Measurements from ENCODE around the gene LBR. TPM values are rescaled to one million over a fixed set of nuclear protein-coding genes. Genes with fewer than 3 reads are reported as not detected.

The LBR gene
- total and polyA plus RNA-seq, 2 experiments from 2014 or later = 22.0 to 27.0 TPM

DNA sequence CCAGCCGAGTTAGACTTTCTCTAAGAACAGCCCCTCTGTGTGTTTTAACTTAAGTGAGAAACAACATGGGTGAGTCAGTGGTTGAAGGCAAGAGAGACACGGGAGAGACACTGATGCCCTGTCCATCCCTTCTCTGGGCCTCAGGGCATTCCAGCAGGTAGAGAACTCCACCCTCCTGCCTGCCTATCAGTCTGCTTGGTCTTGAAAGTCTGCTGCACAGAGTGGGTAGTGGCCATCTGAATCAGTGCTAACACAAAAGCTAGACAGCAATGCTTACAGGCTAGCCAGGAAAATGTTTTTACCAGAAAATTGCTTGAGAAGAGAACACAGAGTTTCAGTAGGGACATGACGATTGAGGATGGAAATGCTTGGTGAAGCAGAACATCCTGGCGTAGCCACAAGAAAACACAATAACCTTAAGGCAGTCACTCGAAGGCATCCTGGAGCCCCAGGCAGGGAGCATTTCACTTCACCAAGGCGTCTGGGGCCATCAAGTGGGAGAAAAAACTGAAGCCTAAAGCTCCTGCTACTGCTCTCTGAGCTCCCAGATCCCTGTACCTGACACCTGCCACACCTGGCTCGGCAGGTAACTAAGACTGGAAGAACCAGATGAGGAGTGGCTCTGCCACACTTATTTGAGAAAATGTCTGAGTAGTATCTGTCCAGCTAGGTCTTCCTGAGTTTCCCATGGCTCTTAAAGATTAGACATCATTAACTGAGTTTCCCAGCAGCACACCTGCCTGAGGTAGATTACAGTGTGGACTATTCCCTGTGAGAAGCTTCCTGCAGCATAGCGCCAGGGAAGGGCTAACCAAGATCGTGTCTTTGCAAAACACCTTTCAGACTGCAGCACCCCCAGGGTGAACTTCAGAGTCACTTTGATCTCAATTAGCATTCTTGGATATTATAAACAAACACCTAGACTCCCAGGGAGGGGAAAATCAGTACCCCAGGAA lies 18.1 kb upstream of the LBR start:
- Histone ChIP-seq H3K4me1 (ENCODE audit: low read depth) (peaks cover 10% of the 10 kb centered on the region), H3K27ac (no peak overlapping the region), H3K4me3 (no peak overlapping the region), H3K9me3 (ENCODE audit: low read depth) (no peaks in the 10 kb centered on the region), H3K27me3 (no peaks in the 10 kb centered on the region), H3K36me3 (no peaks in the 10 kb centered on the region)
- TF ChIP-seq, protein P1, sequence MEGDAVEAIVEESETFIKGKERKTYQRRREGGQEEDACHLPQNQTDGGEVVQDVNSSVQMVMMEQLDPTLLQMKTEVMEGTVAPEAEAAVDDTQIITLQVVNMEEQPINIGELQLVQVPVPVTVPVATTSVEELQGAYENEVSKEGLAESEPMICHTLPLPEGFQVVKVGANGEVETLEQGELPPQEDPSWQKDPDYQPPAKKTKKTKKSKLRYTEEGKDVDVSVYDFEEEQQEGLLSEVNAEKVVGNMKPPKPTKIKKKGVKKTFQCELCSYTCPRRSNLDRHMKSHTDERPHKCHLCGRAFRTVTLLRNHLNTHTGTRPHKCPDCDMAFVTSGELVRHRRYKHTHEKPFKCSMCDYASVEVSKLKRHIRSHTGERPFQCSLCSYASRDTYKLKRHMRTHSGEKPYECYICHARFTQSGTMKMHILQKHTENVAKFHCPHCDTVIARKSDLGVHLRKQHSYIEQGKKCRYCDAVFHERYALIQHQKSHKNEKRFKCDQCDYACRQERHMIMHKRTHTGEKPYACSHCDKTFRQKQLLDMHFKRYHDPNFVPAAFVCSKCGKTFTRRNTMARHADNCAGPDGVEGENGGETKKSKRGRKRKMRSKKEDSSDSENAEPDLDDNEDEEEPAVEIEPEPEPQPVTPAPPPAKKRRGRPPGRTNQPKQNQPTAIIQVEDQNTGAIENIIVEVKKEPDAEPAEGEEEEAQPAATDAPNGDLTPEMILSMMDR (IDR thresholded peaks at IDR 0.05; ENCODE audit: low read depth, low read length) = no peak
- DNase-seq (ENCODE audit: low read depth in 1 of 2, low spot score in 1 of 2) = peak in 1 of 2 donors; percentile 38

DNA sequence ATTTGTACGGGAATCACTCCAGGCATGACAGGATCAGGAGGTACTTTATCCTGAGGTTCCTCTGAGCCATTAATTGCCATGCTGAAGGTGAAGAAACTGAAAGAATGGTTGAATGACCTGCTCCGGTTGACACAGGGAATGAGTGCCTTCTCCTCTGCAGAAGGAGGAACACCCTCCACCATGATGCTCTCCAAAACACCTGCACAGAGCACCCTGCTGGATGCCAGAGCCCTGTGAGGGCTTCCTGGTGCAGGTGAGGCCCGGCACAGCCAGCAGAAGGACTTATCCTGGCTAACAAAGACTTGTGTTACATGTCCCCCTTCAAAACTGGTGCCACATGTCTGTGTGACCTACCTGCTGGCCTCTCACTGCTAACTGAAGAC lies 14.3 kb upstream of the LBR start:
- Histone ChIP-seq H3K27me3 (no peaks in the 10 kb centered on the region), H3K9me3 (ENCODE audit: low read depth) (no peaks in the 10 kb centered on the region), H3K4me1 (ENCODE audit: low read depth) (peaks cover 6% of the 10 kb centered on the region), H3K27ac (no peak overlapping the region), H3K36me3 (no peaks in the 10 kb centered on the region), H3K4me3 (no peak overlapping the region)
- TF ChIP-seq, protein P1 (IDR thresholded peaks at IDR 0.05; ENCODE audit: low read depth, low read length) = no peak
- DNase-seq (ENCODE audit: low read depth in 1 of 2, low spot score in 1 of 2) = no peak

DNA sequence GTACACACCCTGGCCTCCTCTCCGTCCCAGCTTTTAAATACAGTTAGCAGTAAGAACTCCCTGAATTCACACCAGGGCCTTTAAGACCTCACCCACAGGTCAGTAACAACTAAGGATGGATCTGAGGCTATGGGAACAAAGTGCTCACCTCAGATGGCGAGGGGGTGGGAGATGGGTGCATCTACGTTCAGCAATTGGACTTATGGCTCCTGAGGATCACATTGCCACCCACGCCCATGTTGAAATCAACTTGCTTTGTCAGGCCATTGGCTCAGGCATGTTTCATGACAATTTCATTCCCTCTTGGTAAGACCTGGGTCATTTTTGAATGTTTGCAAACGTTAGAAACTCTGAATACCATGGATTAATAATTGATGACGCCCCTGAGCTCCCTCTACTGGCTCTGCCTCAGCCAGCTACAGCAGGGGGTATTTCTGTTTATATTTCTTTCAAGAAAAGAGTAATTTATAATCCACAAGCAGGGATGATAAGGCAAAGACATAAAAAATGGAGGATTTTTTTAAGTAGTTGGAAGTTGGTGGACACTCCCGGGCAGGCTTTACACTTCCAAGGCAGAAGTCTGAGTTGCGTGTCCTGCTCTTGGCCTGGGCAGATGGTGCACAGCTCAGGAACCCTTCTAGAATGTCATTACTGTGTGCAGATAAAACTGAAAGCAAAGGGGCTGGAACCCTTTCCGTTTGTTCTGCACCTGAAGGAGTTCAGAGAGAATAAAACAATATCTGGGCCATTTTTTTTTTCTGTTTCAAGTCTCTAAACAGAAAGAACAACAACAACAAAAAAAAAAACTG lies 13.7 kb upstream of the LBR start:
- no peaks in the 10 kb centered on the region for H3K4me1 ChIP-seq (ENCODE audit: low read depth)
- DNase-seq (ENCODE audit: low read depth in 1 of 2, low spot score in 1 of 2) = no peak
- no peaks in the 10 kb centered on the region for H3K36me3 ChIP-seq
- no peaks in the 10 kb centered on the region for H3K9me3 ChIP-seq (ENCODE audit: low read depth)
- TF ChIP-seq, protein P1 (IDR thresholded peaks at IDR 0.05; ENCODE audit: low read depth, low read length) = peak; percentile 30
- H3K27me3 ChIP-seq = no peaks in the 10 kb centered on the region
- H3K27ac ChIP-seq = no peak overlapping the region
- no peak overlapping the region for H3K4me3 ChIP-seq

DNA sequence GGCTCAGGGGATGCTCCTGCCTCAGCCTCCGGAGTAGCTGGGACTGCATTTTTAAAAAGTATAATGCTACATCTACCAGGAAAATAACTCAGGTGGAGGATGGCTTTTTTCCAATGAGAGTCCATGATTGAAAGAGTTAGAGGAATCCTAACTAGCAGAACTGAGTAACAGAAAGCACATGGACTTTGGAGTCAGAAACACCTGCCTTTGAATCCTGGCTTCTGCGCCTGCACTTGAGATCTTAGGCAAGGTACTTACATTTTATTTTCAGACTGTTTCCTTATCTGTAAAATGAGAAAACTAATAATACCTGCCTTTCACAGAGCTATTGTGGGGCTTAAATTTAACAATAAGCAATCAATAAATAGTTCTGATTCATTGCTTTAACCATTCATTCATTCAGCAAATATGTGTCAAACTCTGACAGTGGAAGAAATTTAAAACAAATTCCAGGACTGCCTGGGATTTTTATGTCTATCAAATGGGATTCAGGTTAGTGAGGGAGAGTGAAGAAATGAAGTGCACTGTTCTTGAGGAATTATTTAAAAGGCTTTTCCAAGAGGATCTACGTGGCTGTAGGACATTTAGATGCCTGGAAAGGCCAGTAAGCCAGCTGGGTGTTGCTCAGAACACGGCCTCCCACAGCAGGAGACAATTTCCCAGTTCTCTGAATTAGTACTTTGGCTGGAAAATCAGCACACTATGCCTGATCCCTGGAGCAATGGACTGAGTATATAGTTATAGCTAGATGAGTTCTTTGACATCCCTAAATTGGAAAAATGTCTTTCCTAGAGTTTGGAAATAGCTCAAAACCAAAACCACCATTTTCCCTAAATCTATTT lies 12.8 kb upstream of the LBR start:
- Histone ChIP-seq H3K4me1 (ENCODE audit: low read depth) (no peaks in the 10 kb centered on the region), H3K27ac (no peak overlapping the region), H3K4me3 (no peak overlapping the region), H3K27me3 (no peaks in the 10 kb centered on the region), H3K36me3 (no peaks in the 10 kb centered on the region), H3K9me3 (ENCODE audit: low read depth) (no peaks in the 10 kb centered on the region)
- TF ChIP-seq, protein P1 (IDR thresholded peaks at IDR 0.05; ENCODE audit: low read depth, low read length) = no peak
- DNase-seq (ENCODE audit: low read depth in 1 of 2, low spot score in 1 of 2) = no peak

Data from cardiac muscle cell (in vitro differentiated cells and primary cell).